ENCODE data around the gene ING5. TPM values are rescaled to one million over a fixed set of nuclear protein-coding genes. Genes with fewer than 3 reads are reported as not detected.
"Not testable (repeated sequence)": the region's sequence is repeated elsewhere in the genome, so short reads cannot be mapped to it uniquely, and the experiment has no call there.

Gene ING5
- total RNA-seq, 1 donor from 2014 or later, result 25.6 TPM

DNA sequence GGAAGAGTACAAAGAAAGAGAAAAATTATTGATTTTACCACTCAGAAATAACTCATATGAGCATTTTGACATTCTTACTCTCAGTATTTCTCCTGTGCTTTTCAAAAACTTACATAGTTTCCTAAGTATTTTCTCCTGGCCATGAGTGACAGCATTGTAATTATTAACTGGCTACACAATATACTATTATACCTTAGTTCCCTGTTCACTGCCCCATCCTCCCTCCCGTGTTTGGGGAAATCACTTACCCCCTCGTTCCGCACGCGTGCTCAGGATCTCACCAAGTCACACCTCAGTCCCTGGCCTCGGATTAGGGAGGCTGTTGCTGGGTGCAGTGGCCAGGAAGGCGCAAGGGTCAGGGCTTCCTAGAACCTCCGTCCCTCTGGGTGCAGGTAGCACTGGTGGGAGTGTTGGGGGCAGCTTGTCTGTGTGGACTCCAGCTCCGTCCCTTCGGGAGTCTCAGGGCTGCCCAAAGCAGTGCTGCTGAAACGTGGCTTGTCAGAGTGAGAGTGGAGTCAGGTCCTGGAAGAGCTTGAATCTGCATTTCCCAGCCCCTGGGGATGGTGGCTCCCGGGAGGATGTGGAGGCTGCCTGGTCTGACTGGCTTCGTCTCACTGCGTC is 41.1 kb upstream of the ING5 start:
- Histone ChIP-seq H3K4me3 (ENCODE audit: low read depth, low read length) (no peak overlapping the region), H3K36me3 (ENCODE audit: control insufficient read depth, insufficient read depth, low read length) (peaks cover 5% of the 10 kb centered on the region), H3K27me3 (ENCODE audit: control insufficient read depth, insufficient read depth, low read length) (no peaks in the 10 kb centered on the region)
- TF ChIP-seq CTCF (IDR thresholded peaks at IDR 0.05; ENCODE audit: insufficient read depth, low read length, poor library complexity, severe bottlenecking), result no peak
- no peak for DNase-seq (ENCODE audit: low read depth)

GRCh38 chr2:241662731-241663130 is 39.1 kb upstream of the ING5 start:
- H3K27me3 ChIP-seq (ENCODE audit: control insufficient read depth, insufficient read depth, low read length); DNase-seq (ENCODE audit: low read depth); H3K36me3 ChIP-seq (ENCODE audit: control insufficient read depth, insufficient read depth, low read length); H3K4me3 ChIP-seq (ENCODE audit: low read depth, low read length): not testable (repeated sequence)

GRCh38 chr2:241665731-241666440 is 36.0 kb upstream of the ING5 start:
- no peak overlapping the region for H3K4me3 ChIP-seq (ENCODE audit: low read depth, low read length)

GRCh38 chr2:241666627-241667400 is 35.0 kb upstream of the ING5 start:
- H3K36me3 ChIP-seq (ENCODE audit: control insufficient read depth, insufficient read depth, low read length), result peaks cover 2% of the 10 kb centered on the region
- DNase-seq (ENCODE audit: low read depth), result no peak
- H3K27me3 ChIP-seq (ENCODE audit: control insufficient read depth, insufficient read depth, low read length), result no peaks in the 10 kb centered on the region
- TF ChIP-seq CTCF (IDR thresholded peaks at IDR 0.05; ENCODE audit: insufficient read depth, low read length, poor library complexity, severe bottlenecking), result no peak
- H3K4me3 ChIP-seq (ENCODE audit: low read depth, low read length), result no peak overlapping the region

More at GRCh38 chr2:241665731-241666440, 36.0 kb upstream of the ING5 start:
- no peak for TF ChIP-seq CTCF (IDR thresholded peaks at IDR 0.05; ENCODE audit: insufficient read depth, low read length, poor library complexity, severe bottlenecking)
- Histone ChIP-seq H3K27me3 (ENCODE audit: control insufficient read depth, insufficient read depth, low read length) (no peaks in the 10 kb centered on the region), H3K36me3 (ENCODE audit: control insufficient read depth, insufficient read depth, low read length) (peaks cover 2% of the 10 kb centered on the region)
- no peak for DNase-seq (ENCODE audit: low read depth)

DNA sequence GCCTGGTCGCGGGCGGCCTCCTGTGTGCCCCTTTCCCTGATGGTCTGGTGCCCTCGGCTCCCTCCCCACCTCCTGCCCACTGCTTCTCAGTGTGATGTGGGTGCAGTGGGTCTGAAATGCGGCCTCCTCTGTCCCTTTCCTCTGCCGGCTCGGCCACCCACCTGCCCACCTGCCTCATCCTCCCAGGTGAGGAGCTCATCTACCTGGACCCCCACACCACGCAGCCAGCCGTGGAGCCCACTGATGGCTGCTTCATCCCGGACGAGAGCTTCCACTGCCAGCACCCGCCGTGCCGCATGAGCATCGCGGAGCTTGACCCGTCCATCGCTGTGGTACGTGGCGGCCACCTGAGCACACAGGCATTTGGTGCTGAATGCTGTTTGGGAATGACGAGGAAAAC is 33.5 kb upstream of the ING5 start:
- no peaks in the 10 kb centered on the region for H3K27me3 ChIP-seq (ENCODE audit: control insufficient read depth, insufficient read depth, low read length)
- no peak for TF ChIP-seq CTCF (IDR thresholded peaks at IDR 0.05; ENCODE audit: insufficient read depth, low read length, poor library complexity, severe bottlenecking)
- peaks cover 2% of the 10 kb centered on the region for H3K36me3 ChIP-seq (ENCODE audit: control insufficient read depth, insufficient read depth, low read length)
- no peak for DNase-seq (ENCODE audit: low read depth)
- no peak overlapping the region for H3K4me3 ChIP-seq (ENCODE audit: low read depth, low read length)

- DNase-seq (ENCODE audit: low read depth), result no peak
- H3K27me3 ChIP-seq (ENCODE audit: control insufficient read depth, insufficient read depth, low read length), result no peaks in the 10 kb centered on the region
- no peak overlapping the region for H3K4me3 ChIP-seq (ENCODE audit: low read depth, low read length)
- peaks cover 2% of the 10 kb centered on the region for H3K36me3 ChIP-seq (ENCODE audit: control insufficient read depth, insufficient read depth, low read length)
- no peak for TF ChIP-seq CTCF (IDR thresholded peaks at IDR 0.05; ENCODE audit: insufficient read depth, low read length, poor library complexity, severe bottlenecking)
These were observed 33.0 kb upstream of the ING5 start for GRCh38 chr2:241668839-241669238.
